Measurements from ENCODE around the gene OSMR.

The OSMR gene

GRCh38 chr5:38931731-38932130 lies 85.9 kb downstream of the OSMR start:
- DNase-seq: no peak

- no peak for DNase-seq
Measured at GRCh38 chr5:38932854-38933408, 87.1 kb downstream of the OSMR start.

GRCh38 chr5:38935437-38935836 lies 89.6 kb downstream of the OSMR start:
- DNase-seq: no peak

- DNase-seq: no peak
Measured at GRCh38 chr5:38936269-38936668, 90.5 kb downstream of the OSMR start.

- DNase-seq: no peak
Measured at GRCh38 chr5:38938424-38938823, 92.6 kb downstream of the OSMR start.

GRCh38 chr5:38938973-38939372 lies 93.2 kb downstream of the OSMR start:
- DNase-seq: no peak

- no peak for DNase-seq
Measured at GRCh38 chr5:38940230-38940858, 94.5 kb downstream of the OSMR start.

- no peak for DNase-seq
Measured at GRCh38 chr5:38941912-38942311, 96.1 kb downstream of the OSMR start.

- DNase-seq: no peak
Measured at GRCh38 chr5:38944282-38944681, 98.5 kb downstream of the OSMR start.

GRCh38 chr5:38948501-38948900 lies 102.7 kb downstream of the OSMR start:
- no peak for DNase-seq

- no peak for DNase-seq
Measured at GRCh38 chr5:38953426-38954012, 107.7 kb downstream of the OSMR start.

- DNase-seq: no peak
Measured at GRCh38 chr5:38961691-38962090, 115.9 kb downstream of the OSMR start.

- no peak for DNase-seq
Measured at GRCh38 chr5:38968665-38969064, 122.9 kb downstream of the OSMR start.

- DNase-seq: no peak
Measured at GRCh38 chr5:38978036-38978435, 132.2 kb downstream of the OSMR start.

- no peak for DNase-seq
Measured at GRCh38 chr5:38979535-38979934, 133.7 kb downstream of the OSMR start.
